Nephron progenitor cell (in vitro differentiated cells): ENCODE measurements around the gene CFAP20.

ENCODE experiments used
- DNase-seq: peaks from one replicate; pipeline ENCODE4 v3.0.0; 2021
- H3K27ac Mint-ChIP-seq: 2 replicates; pipeline ENCODE4 v1.8.0; 2021; ENCODE audit warnings: mild to moderate bottlenecking, moderate library complexity, mixed read lengths
- H3K27me3 Mint-ChIP-seq: 2 replicates; pipeline ENCODE4 v1.8.0; 2021; ENCODE audit warnings: mild to moderate bottlenecking, low read depth, mixed read lengths; ENCODE audit not compliant: poor library complexity
- H3K36me3 Mint-ChIP-seq: 2 replicates; pipeline ENCODE4 v1.8.0; 2021; ENCODE audit warnings: low read depth, mixed read lengths
- H3K4me1 Mint-ChIP-seq: 2 replicates; pipeline ENCODE4 v1.8.0; 2021; ENCODE audit warnings: mixed read lengths
- H3K4me3 Mint-ChIP-seq: 2 replicates; pipeline ENCODE4 v1.8.0; 2021; ENCODE audit warnings: mild to moderate bottlenecking, moderate library complexity, mixed read lengths
- H3K9me3 Mint-ChIP-seq: 2 replicates; pipeline ENCODE4 v1.8.0; 2021; ENCODE audit warnings: mild to moderate bottlenecking, moderate library complexity, mixed read lengths
- CTCF ChIP-seq: fragments of 200-600 bp; sonication (generic); IDR thresholded peaks from 2 replicates; pipeline ENCODE4 v1.5.0; 2021; ENCODE audit warnings: antibody characterized with exemption

CFAP20 gene

GRCh38 chr16:58127634-58128033 is 1.5 kb downstream of the CFAP20 start:
- Mint-ChIP-seq H3K4me1 (peaks cover 59% of the 10 kb centered on the region), H3K4me3 (peak overlapping the region; percentile 91), H3K27me3 (no peaks in the 10 kb centered on the region), H3K27ac (peak overlapping the region; percentile 98), H3K9me3 (peaks cover 7% of the 10 kb centered on the region), H3K36me3 (peaks cover 7% of the 10 kb centered on the region)
- DNase-seq = no peak
- no peak for TF ChIP-seq CTCF

GRCh38 chr16:58127033-58127556 is 2.1 kb downstream of the CFAP20 start:
- Mint-ChIP-seq H3K27me3 (no peaks in the 10 kb centered on the region), H3K9me3 (peaks cover 7% of the 10 kb centered on the region), H3K36me3 (peaks cover 7% of the 10 kb centered on the region), H3K4me3 (peak overlapping the region; percentile 91), H3K4me1 (peaks cover 63% of the 10 kb centered on the region), H3K27ac (peak overlapping the region; percentile 98)
- no peak for DNase-seq
- peak; percentile 25 for TF ChIP-seq CTCF

GRCh38 chr16:58126451-58126961 is 2.7 kb downstream of the CFAP20 start:
- no peak for TF ChIP-seq CTCF
- DNase-seq = no peak
- Mint-ChIP-seq H3K9me3 (peaks cover 7% of the 10 kb centered on the region), H3K36me3 (peaks cover 7% of the 10 kb centered on the region), H3K27me3 (no peaks in the 10 kb centered on the region), H3K4me1 (peaks cover 69% of the 10 kb centered on the region), H3K4me3 (peak overlapping the region; percentile 91), H3K27ac (peak overlapping the region; percentile 98)

GRCh38 chr16:58125781-58126335 is 3.3 kb downstream of the CFAP20 start:
- Mint-ChIP-seq H3K9me3 (peaks cover 7% of the 10 kb centered on the region), H3K36me3 (peaks cover 7% of the 10 kb centered on the region), H3K4me1 (peaks cover 75% of the 10 kb centered on the region), H3K27me3 (no peaks in the 10 kb centered on the region), H3K27ac (no peak overlapping the region), H3K4me3 (peak overlapping the region; percentile 91)
- TF ChIP-seq CTCF = no peak
- DNase-seq = no peak

- H3K9me3 Mint-ChIP-seq = peaks cover 7% of the 10 kb centered on the region
- H3K27me3 Mint-ChIP-seq = no peaks in the 10 kb centered on the region
- no peak for TF ChIP-seq CTCF
- H3K4me1 Mint-ChIP-seq = peaks cover 83% of the 10 kb centered on the region
- H3K27ac Mint-ChIP-seq = no peak overlapping the region
- peaks cover 7% of the 10 kb centered on the region for H3K36me3 Mint-ChIP-seq
- no peak overlapping the region for H3K4me3 Mint-ChIP-seq
- no peak for DNase-seq
These were observed 4.1 kb downstream of the CFAP20 start for GRCh38 chr16:58125041-58125440.

GRCh38 chr16:58124601-58124915 is 4.6 kb downstream of the CFAP20 start:
- peak overlapping the region; percentile 50 for H3K4me3 Mint-ChIP-seq
- H3K4me1 Mint-ChIP-seq = peaks cover 86% of the 10 kb centered on the region
- H3K36me3 Mint-ChIP-seq = peaks cover 4% of the 10 kb centered on the region
- H3K27me3 Mint-ChIP-seq = no peaks in the 10 kb centered on the region
- H3K9me3 Mint-ChIP-seq = peaks cover 3% of the 10 kb centered on the region
- no peak for DNase-seq
- no peak for TF ChIP-seq CTCF
- H3K27ac Mint-ChIP-seq = no peak overlapping the region
